IMR-90 (cell line): ENCODE data around the gene DGKQ.

Experiments
- BHLHE40 ChIP-seq: fragments of 150-350 bp; IDR thresholded peaks from 2 replicates; pipeline ENCODE4 v1.6.1; 2016; ENCODE audit warnings: mild to moderate bottlenecking, low read depth, low read length
- CEBPB ChIP-seq: IDR thresholded peaks from 2 replicates; pipeline ENCODE4 v1.6.1; 2012; ENCODE audit warnings: low read depth, low read length, improper control_type of control experiment
- CHD1 ChIP-seq: IDR thresholded peaks from 2 replicates; pipeline ENCODE4 v1.6.1; 2012; ENCODE audit warnings: low read depth, low read length, improper control_type of control experiment
- CTCF ChIP-seq: conservative IDR thresholded peaks from 2 replicates; pipeline ENCODE4 v1.5.1; 2012; ENCODE audit warnings: mild to moderate bottlenecking, low read depth, low read length, improper control_type of control experiment
- FOS ChIP-seq: fragments of 150-350 bp; IDR thresholded peaks from 2 replicates; pipeline ENCODE4 v1.6.1; 2016; ENCODE audit warnings: low read depth, low read length
- MAFK ChIP-seq: IDR thresholded peaks from 2 replicates; pipeline ENCODE4 v1.6.1; 2012; ENCODE audit warnings: low read depth, low read length, improper control_type of control experiment
- MAZ ChIP-seq: IDR thresholded peaks from 2 replicates; pipeline ENCODE4 v1.6.1; 2012; ENCODE audit warnings: low read depth, mild to moderate bottlenecking, low read length, improper control_type of control experiment, moderate library complexity, borderline replicate concordance
- NFE2L2 ChIP-seq: fragments of 150-350 bp; IDR thresholded peaks from 2 replicates; pipeline ENCODE4 v1.6.1; 2016; ENCODE audit warnings: low read depth, mild to moderate bottlenecking, low read length
- POLR2A ChIP-seq: IDR thresholded peaks from 2 replicates; pipeline ENCODE4 v1.6.1; 2012; ENCODE audit warnings: mild to moderate bottlenecking, low read depth, low read length
- RAD21 ChIP-seq: IDR thresholded peaks from 2 replicates; pipeline ENCODE4 v1.6.1; 2012; ENCODE audit warnings: low read length, improper control_type of control experiment
- RFX5 ChIP-seq: IDR thresholded peaks from 2 replicates; pipeline ENCODE4 v1.8.0; 2012; ENCODE audit warnings: low read depth, mild to moderate bottlenecking, low read length, moderate library complexity
- SMC3 ChIP-seq: fragments of 150-350 bp; IDR thresholded peaks from 2 replicates; pipeline ENCODE4 v1.6.1; 2016; ENCODE audit warnings: low read depth, mild to moderate bottlenecking, antibody characterized with exemption, low read length, moderate library complexity

- TF ChIP-seq CTCF (no peak), RAD21 (no peak), POLR2A (no peak), CEBPB (no peak), BHLHE40 (no peak), MAZ (no peak), CHD1 (no peak), FOS (no peak), RFX5 (no peak), SMC3 (no peak), MAFK (no peak), NFE2L2 (no peak)
Measured at GRCh38 chr4:917992-918391, 55.4 kb downstream of the DGKQ start.
